Caco-2 (cell line): ENCODE data around the gene RAD51B. TPM values are rescaled to one million over a fixed set of nuclear protein-coding genes. Genes with fewer than 3 reads are reported as not detected.

Source experiments
- BruUV-seq: library from RNA; stranded (reverse); fragments of 400-500 nt; replicated peaks from 2 replicates; lab custom pipeline; 2021; lab: Mats Ljungman, UMichigan
- CTCF ChIA-PET: fragments of 300-600 bp; sonication (Branson Sonifier 250); formaldehyde crosslinking; loops from one replicate; lab custom pipeline; 2022; ENCODE audit warnings: antibody characterized with exemption; lab: Charles Lee
- POLR2A ChIA-PET: fragments of 300-600 bp; sonication (Branson Sonifier 250); formaldehyde crosslinking; loops from one replicate; lab custom pipeline; 2022; ENCODE audit warnings: antibody characterized with exemption; lab: Charles Lee
- DNase-seq, 2 experiments: peaks; one replicate each; pipeline versions ENCODE4 v3.0.0 to v3.0.0-alpha.2; 2020 to 2022
- H3K27me3 ChIP-seq: replicated peaks from 2 replicates; pipeline ENCODE4 v1.6.0; 2011; ENCODE audit warnings: low read length; ENCODE audit not compliant: control insufficient read depth, insufficient read depth
- H3K36me3 ChIP-seq: 2 replicates; pipeline ENCODE4 v1.5.1; 2011; ENCODE audit warnings: low read length; ENCODE audit not compliant: control insufficient read depth, insufficient read depth
- H3K4me1 ChIP-seq: fragments of 250-450 bp; sonication (Bioruptor Pico); 2 replicates; pipeline ENCODE4 v1.5.1; 2020; ENCODE audit warnings: mild to moderate bottlenecking
- H3K4me3 ChIP-seq: 2 replicates; pipeline ENCODE4 v1.5.1; 2011; ENCODE audit warnings: low read depth, mild to moderate bottlenecking, control low read depth, low read length
- H3K9me3 ChIP-seq: fragments of 250-450 bp; sonication (Bioruptor Pico); 2 replicates; pipeline ENCODE4 v1.5.1; 2020; ENCODE audit warnings: mild to moderate bottlenecking, moderate library complexity
- H3K27ac Mint-ChIP-seq: one replicate; pipeline ENCODE4 v1.8.0; 2022; ENCODE audit warnings: mixed read lengths; ENCODE audit not compliant: unreplicated experiment
- H3K27me3 Mint-ChIP-seq: one replicate; pipeline ENCODE4 v1.8.0; 2022; ENCODE audit warnings: mixed read lengths; ENCODE audit not compliant: insufficient read depth, unreplicated experiment
- H3K36me3 Mint-ChIP-seq: one replicate; pipeline ENCODE4 v1.8.0; 2022; ENCODE audit warnings: mild to moderate bottlenecking, mixed read lengths; ENCODE audit not compliant: insufficient read depth, unreplicated experiment
- H3K4me1 Mint-ChIP-seq: one replicate; pipeline ENCODE4 v1.8.0; 2022; ENCODE audit warnings: low read depth, mixed read lengths; ENCODE audit not compliant: unreplicated experiment
- H3K4me3 Mint-ChIP-seq: one replicate; pipeline ENCODE4 v1.8.0; 2022; ENCODE audit warnings: mild to moderate bottlenecking, moderate library complexity, mixed read lengths; ENCODE audit not compliant: unreplicated experiment
- H3K9me3 Mint-ChIP-seq: one replicate; pipeline ENCODE4 v1.8.0; 2022; ENCODE audit warnings: mixed read lengths; ENCODE audit not compliant: unreplicated experiment
- CTCF ChIP-seq, 2 experiments: fragments of 200-600 bp in 1 of 2; IDR thresholded peaks; 1 replicate in 1 of 2; 2 replicates in 1 of 2; pipeline versions ENCODE4 v1.5.1 to v1.8.0; 2011 to 2022; ENCODE audit warnings: antibody characterized with exemption in 1 of 2, control low read depth in 1 of 2, inconsistent platforms in 1 of 2, low read depth in 1 of 2, low read length in 1 of 2, mild to moderate bottlenecking in 1 of 2, moderate library complexity in 1 of 2; ENCODE audit not compliant: insufficient read depth in 1 of 2, severe bottlenecking in 1 of 2, unreplicated experiment in 1 of 2
- intact Hi-C: fragments of 100-400 bp; cut with micrococcal nuclease; formaldehyde crosslinking; loops from one replicate; pipeline ENCODE4 v1.10.0; 2022; ENCODE audit not compliant: unreplicated experiment
- total RNA-seq: library from RNA; stranded (reverse); gene quantifications from 2 replicates; pipeline ENCODE4 v1.2.3, GENCODE V29; 2022

The RAD51B gene
- total RNA-seq, 1 experiment from 2014 or later, result 16.7 TPM

- Histone ChIP-seq H3K27me3 (no peaks in the 10 kb centered on the region), H3K4me1 (peaks cover 20% of the 10 kb centered on the region), H3K4me3 (no peak overlapping the region), H3K9me3 (peaks cover 6% of the 10 kb centered on the region; the same call in 1 of the 2 replicates), H3K36me3 (no peaks in the 10 kb centered on the region)
- peaks cover 17% of the 10 kb centered on the region for H3K4me1 Mint-ChIP-seq
- no peak for TF ChIP-seq CTCF (IDR thresholded peaks at IDR 0.05; ENCODE audit: insufficient read depth in 1 of 2, low read depth in 1 of 2, low read length in 1 of 2, severe bottlenecking in 1 of 2, unreplicated experiment in 1 of 2)
- intact Hi-C loops, result loop anchor here (2.0 to 5.0 kb wide), 2 partner anchors 57 to 65 kb away; no protein-coding TSS in a partner anchor
- CTCF ChIA-PET, result no interaction called here
- no peak overlapping the region for H3K27ac Mint-ChIP-seq
- BruUV-seq, result no TSS peak
- DNase-seq, result no peak
- no peak overlapping the region for H3K4me3 Mint-ChIP-seq
- POLR2A ChIA-PET, result no interaction called here
- H3K36me3 Mint-ChIP-seq, result peaks cover 6% of the 10 kb centered on the region
- H3K9me3 Mint-ChIP-seq, result peaks cover 20% of the 10 kb centered on the region
- no peaks in the 10 kb centered on the region for H3K27me3 Mint-ChIP-seq
Measured at GRCh38 chr14:68305738-68306137, 486.2 kb downstream of the RAD51B start.

DNA sequence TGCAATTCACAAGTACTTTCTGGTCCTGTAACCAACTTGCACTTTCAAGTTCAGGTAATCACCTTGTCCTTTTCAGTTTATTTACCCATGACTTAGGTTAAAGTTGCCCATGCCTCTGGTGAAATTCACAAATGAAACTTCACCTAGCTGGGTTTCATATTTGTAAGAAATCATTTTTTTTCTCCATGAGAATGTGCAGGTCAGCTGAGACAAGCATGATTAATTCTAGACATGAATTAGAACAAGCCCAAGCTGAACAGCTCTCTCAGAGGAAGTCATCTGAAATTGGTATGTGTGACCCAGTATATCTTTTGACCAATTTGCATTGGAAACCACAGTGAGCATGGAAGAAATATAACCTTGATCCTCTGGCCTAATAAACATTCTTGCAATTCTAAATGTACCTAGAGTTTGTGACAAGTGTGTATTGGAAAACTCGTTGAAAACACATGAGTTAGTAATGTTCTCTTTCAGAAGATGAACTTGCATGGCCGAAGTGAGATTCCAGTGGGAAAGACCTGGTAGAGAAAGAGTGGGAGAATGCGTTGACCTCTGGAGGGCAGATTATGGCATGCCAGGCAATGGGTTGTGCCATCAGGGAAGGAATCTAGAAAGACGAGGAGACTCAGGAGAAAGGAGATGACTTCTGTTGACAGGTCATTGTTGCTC lies 486.8 kb downstream of the RAD51B start:
- no peaks in the 10 kb centered on the region for H3K36me3 ChIP-seq
- intact Hi-C loops, result loop anchor here (2.0 to 5.0 kb wide), 2 partner anchors 56 to 64 kb away; no protein-coding TSS in a partner anchor
- no peak for DNase-seq
- peaks cover 20% of the 10 kb centered on the region for H3K4me1 ChIP-seq
- H3K9me3 Mint-ChIP-seq, result peaks cover 16% of the 10 kb centered on the region
- H3K9me3 ChIP-seq, result peaks cover 6% of the 10 kb centered on the region; the same call in 1 of the 2 replicates
- H3K27me3 ChIP-seq, result no peaks in the 10 kb centered on the region
- H3K4me1 Mint-ChIP-seq, result peaks cover 17% of the 10 kb centered on the region
- ChIA-PET CTCF (no interaction called here), POLR2A (interaction anchor here (0.7 kb wide), 1 partner anchor 97 kb away, joined by 5 read pairs; no protein-coding TSS in a partner anchor)
- no peak overlapping the region for H3K27ac Mint-ChIP-seq
- peaks cover 6% of the 10 kb centered on the region for H3K36me3 Mint-ChIP-seq
- TF ChIP-seq CTCF (IDR thresholded peaks at IDR 0.05; ENCODE audit: insufficient read depth in 1 of 2, low read depth in 1 of 2, low read length in 1 of 2, severe bottlenecking in 1 of 2, unreplicated experiment in 1 of 2), result no peak
- no peaks in the 10 kb centered on the region for H3K27me3 Mint-ChIP-seq
- no peak overlapping the region for H3K4me3 Mint-ChIP-seq
- BruUV-seq, result no TSS peak
- H3K4me3 ChIP-seq, result no peak overlapping the region

DNA sequence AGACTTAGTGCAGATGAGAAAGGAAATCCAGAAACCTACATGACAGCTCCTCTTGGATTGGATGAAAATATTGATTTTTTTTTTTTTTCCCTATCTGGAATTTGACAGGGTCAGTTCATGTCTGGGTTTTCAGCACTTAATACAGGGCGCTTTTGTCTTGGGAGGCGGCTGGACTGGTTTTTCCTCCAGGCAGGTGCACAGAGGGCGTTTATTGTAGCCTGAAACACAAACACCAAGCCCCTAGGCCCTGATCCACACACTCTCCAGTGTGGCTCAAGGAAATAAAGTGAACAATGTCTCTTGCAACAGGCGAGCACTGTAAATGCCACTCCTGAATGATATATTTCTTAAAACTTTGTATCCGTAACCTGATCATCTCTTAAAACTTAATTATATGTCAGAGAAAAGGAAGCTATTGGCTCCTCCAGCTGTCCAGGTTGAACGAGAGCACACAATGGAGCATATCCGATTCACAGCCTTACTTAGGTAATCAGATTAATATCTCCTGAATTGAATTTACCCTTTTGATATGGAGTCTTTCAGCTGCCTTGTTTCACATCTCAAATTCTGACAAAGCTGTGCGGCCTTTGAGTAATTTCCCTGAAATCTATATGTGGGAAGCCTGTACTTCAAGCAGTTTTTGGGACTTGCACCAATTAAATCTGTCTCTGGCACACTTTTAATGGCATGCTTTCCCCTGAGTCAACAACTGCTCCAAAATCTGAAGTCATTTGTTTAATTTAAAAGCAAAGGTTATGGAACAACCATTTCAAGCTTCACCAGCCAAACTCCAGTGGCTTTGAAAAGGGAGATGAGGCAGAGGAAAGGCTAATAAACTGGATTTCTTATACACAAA lies 487.6 kb downstream of the RAD51B start:
- Histone ChIP-seq H3K27me3 (no peaks in the 10 kb centered on the region), H3K4me1 (peaks cover 22% of the 10 kb centered on the region), H3K36me3 (no peaks in the 10 kb centered on the region), H3K9me3 (peaks cover under 1% of the 10 kb centered on the region; the same call in 1 of the 2 replicates), H3K4me3 (no peak overlapping the region)
- no peaks in the 10 kb centered on the region for H3K27me3 Mint-ChIP-seq
- ChIA-PET POLR2A (interaction anchor here (0.7 kb wide), 1 partner anchor 96 kb away, joined by 5 read pairs; no protein-coding TSS in a partner anchor), CTCF (no interaction called here)
- intact Hi-C loops, result loop anchor here (1.0 to 5.0 kb wide), 3 partner anchors 12 to 64 kb away; no protein-coding TSS in a partner anchor
- no peak for TF ChIP-seq CTCF (IDR thresholded peaks at IDR 0.05; ENCODE audit: insufficient read depth in 1 of 2, low read depth in 1 of 2, low read length in 1 of 2, severe bottlenecking in 1 of 2, unreplicated experiment in 1 of 2)
- peaks cover 17% of the 10 kb centered on the region for H3K4me1 Mint-ChIP-seq
- H3K27ac Mint-ChIP-seq, result no peak overlapping the region
- H3K9me3 Mint-ChIP-seq, result peaks cover 11% of the 10 kb centered on the region
- peaks cover 6% of the 10 kb centered on the region for H3K36me3 Mint-ChIP-seq
- H3K4me3 Mint-ChIP-seq, result no peak overlapping the region
- no TSS peak for BruUV-seq
- DNase-seq, result peak; percentile 79 to 80
